Activated CD4-positive, alpha-beta memory T cell treated with anti-CD3 and anti-CD28 coated beads for 36 hours (primary cell): Measurements from ENCODE around the gene BRCA2. TPM values are rescaled to one million over a fixed set of nuclear protein-coding genes. Genes with fewer than 3 reads are reported as not detected.

Source experiments
- CTCF ChIA-PET: fragments of 350-600 bp; sonication (Branson Sonifier 250); formaldehyde crosslinking; loops from one replicate; lab custom pipeline; 2021; ENCODE audit warnings: antibody characterized with exemption, inconsistent platforms; lab: Charles Lee
- POLR2A ChIA-PET: fragments of 350-600 bp; sonication (Branson Sonifier 250); formaldehyde crosslinking; loops from one replicate; lab custom pipeline; 2021; ENCODE audit warnings: antibody characterized with exemption; lab: Charles Lee
- DNase-seq: peaks from one replicate; pipeline ENCODE4 v3.0.0-alpha.2; 2020
- H3K27ac Mint-ChIP-seq: one replicate; pipeline ENCODE4 v1.8.0; 2021; ENCODE audit warnings: mixed read lengths
- H3K27me3 Mint-ChIP-seq: one replicate; pipeline ENCODE4 v1.8.0; 2021; ENCODE audit warnings: mixed read lengths
- H3K36me3 Mint-ChIP-seq: one replicate; pipeline ENCODE4 v1.8.0; 2021; ENCODE audit warnings: mixed read lengths
- H3K4me1 Mint-ChIP-seq: one replicate; pipeline ENCODE4 v1.8.0; 2021; ENCODE audit warnings: low read depth, mixed read lengths
- H3K4me3 Mint-ChIP-seq: one replicate; pipeline ENCODE4 v1.8.0; 2021; ENCODE audit warnings: mild to moderate bottlenecking, mixed read lengths
- H3K9me3 Mint-ChIP-seq: one replicate; pipeline ENCODE4 v1.8.0; 2021; ENCODE audit warnings: mixed read lengths
- intact Hi-C: fragments of 100-400 bp; cut with micrococcal nuclease; formaldehyde crosslinking; loops from one replicate; pipeline ENCODE4 v1.15.1; 2023
- total RNA-seq, 2 experiments: library from RNA; stranded (reverse); gene quantifications; one replicate each; pipeline ENCODE4 v1.2.3, GENCODE V29; 2021

BRCA2 gene
- total RNA-seq, 2 experiments from 2014 or later = 22.1 to 23.1 TPM

DNA sequence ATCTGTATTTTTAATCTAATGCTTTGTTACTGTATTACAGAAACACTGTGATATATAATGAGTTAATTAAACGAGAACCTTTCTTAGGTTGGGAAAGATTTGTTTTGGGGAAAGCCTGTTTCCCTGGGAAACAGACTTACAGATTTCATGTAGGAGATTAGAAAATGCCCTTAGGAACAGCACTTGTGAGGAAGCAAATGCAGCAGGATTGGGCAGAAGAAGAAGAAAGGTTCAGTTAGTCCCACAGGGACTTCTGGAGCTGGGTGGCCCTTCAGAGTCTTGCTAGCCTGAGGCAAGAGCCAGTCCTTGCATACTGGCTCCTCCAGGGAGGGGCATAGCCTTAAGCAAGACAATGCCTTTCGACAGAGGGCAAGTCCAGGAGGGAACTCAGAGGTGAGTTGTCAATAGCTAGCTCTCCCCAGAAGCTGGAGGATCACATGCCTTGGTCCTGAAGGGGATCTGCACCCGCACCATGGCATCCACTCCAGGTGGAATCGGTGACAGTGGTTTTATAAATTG is 75.9 kb downstream of the BRCA2 start:
- POLR2A ChIA-PET = no interaction called here
- CTCF ChIA-PET = interaction anchor here (1.1 to 1.8 kb wide), 2 partner anchors 9 to 23 kb away, joined by 3 to 4 read pairs; no protein-coding TSS in a partner anchor
- Mint-ChIP-seq H3K27ac (no peak overlapping the region), H3K27me3 (no peaks in the 10 kb centered on the region), H3K4me1 (peaks cover 6% of the 10 kb centered on the region), H3K36me3 (peaks cover 8% of the 10 kb centered on the region), H3K9me3 (no peaks in the 10 kb centered on the region), H3K4me3 (no peak overlapping the region)
- no peak for DNase-seq
- intact Hi-C loops = no loop called here

DNA sequence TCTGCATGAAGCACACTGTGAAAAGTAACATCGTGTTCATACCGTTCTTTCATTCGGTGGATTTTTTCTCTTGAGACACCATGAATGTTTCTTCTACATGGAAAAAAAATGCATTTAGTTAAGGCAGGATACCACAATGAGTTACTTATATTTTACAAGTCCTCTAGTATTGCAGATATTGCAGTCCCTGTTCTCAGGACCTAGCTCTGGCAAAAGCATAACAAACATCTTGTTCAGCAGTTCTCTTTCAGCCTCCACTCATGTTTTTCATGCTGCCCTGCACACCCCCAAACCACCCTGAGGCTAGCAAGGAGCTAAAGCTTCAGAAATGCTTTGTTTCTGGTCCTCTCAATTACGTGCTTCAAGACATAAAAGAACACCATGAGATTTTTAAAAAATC is 87.8 kb downstream of the BRCA2 start:
- ChIA-PET CTCF (interaction anchor here (2.0 kb wide), 1 partner anchor 11 kb away, joined by 5 read pairs; no protein-coding TSS in a partner anchor), POLR2A (no interaction called here)

DNA sequence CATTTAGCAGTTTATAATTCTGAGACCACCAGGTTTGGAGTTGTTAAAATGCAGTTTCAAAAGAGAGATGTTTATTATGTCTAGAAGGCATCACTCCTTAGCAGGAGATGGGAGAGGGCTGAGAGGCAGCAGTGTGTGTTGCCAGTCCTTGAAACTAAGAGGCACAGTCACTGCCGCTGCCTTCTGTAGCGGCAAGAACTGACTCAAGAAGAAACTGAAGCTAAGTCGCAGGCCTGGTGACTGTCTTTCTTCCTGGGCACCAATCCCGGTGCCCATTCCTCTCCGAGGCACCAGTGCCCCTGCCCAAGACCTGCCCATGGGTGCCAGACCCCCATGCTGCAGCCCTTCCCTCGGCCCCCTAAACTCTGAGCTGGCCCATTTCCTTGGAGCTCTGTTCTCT is 92.5 kb downstream of the BRCA2 start:
- POLR2A ChIA-PET = interaction anchor here (1.3 to 2.0 kb wide), 4 partner anchors 15 to 93 kb away, joined by 4 to 12 read pairs (median 6); partner anchors contain the start of genes BRCA2, N4BP2L1 and ZAR1L
- Mint-ChIP-seq H3K27me3 (no peaks in the 10 kb centered on the region), H3K9me3 (no peaks in the 10 kb centered on the region), H3K4me3 (peak overlapping the region; percentile 55), H3K27ac (peak overlapping the region; percentile 77), H3K36me3 (peaks cover 16% of the 10 kb centered on the region), H3K4me1 (peaks cover 23% of the 10 kb centered on the region)
- CTCF ChIA-PET = interaction anchor here (1.2 to 1.9 kb wide), 2 partner anchors 21 to 26 kb away, joined by 3 to 6 read pairs; partner anchors contain the start of gene N4BP2L1
- peak; percentile 58 for DNase-seq
- intact Hi-C loops = loop anchor here (1.0 to 5.0 kb wide), 3 partner anchors 18 to 129 kb away; partner anchors contain the start of genes BRCA2 and ZAR1L

More for the DNA sequence above, 87.8 kb downstream of the BRCA2 start:
- peaks cover 34% of the 10 kb centered on the region for H3K36me3 Mint-ChIP-seq
- no peak for DNase-seq
- intact Hi-C loops = no loop called here
- H3K27me3 Mint-ChIP-seq = no peaks in the 10 kb centered on the region
- no peak overlapping the region for H3K27ac Mint-ChIP-seq
- H3K9me3 Mint-ChIP-seq = no peaks in the 10 kb centered on the region
- H3K4me3 Mint-ChIP-seq = no peak overlapping the region
- peaks cover 7% of the 10 kb centered on the region for H3K4me1 Mint-ChIP-seq

DNA sequence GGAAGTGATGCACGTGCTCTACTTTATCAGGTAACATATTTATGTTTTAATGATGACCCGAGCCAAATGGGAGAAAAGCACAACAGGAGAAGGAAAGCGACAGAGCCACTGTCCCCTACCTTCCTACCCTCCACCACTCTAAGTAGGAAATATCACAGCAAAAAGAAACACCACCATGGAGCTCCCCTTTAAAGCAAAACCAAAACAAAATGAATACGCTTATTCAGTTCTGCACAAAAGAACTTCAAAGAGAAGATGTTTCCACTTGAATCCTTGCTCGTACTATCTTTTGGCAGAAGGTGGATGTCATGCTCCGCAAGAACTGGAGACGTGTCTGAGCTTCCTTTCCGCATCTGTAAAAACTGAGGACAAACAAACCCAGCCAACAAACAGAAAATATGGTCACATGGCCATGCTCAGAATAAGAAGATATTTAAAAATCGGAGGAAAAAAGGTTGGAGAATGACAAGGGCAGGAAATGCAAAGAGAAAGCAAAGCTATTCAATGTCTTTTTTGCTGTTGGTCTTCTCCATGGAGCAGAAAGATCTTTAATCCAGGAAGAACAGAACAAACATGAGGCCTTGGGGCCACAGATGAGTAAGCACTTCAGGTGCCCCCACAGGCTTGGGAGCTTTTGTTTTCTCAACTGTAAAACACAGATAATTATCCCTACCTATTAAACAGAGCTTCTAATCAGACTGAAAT is 93.1 kb downstream of the BRCA2 start:
- H3K27me3 Mint-ChIP-seq = no peaks in the 10 kb centered on the region
- ChIA-PET POLR2A (interaction anchor here (1.3 to 2.0 kb wide), 4 partner anchors 15 to 94 kb away, joined by 4 to 12 read pairs (median 6); partner anchors contain the start of genes BRCA2, N4BP2L1 and ZAR1L), CTCF (interaction anchor here (1.2 to 1.9 kb wide), 3 partner anchors 20 to 173 kb away, joined by 3 to 6 read pairs (median 3); partner anchors contain the start of gene N4BP2L1)
- H3K36me3 Mint-ChIP-seq = peaks cover 11% of the 10 kb centered on the region
- peak overlapping the region; percentile 55 for H3K4me3 Mint-ChIP-seq
- no peaks in the 10 kb centered on the region for H3K9me3 Mint-ChIP-seq
- no peak for DNase-seq
- peak overlapping the region; percentile 77 for H3K27ac Mint-ChIP-seq
- H3K4me1 Mint-ChIP-seq = peaks cover 23% of the 10 kb centered on the region
- intact Hi-C loops = loop anchor here (1.0 to 5.0 kb wide), 3 partner anchors 18 to 129 kb away; partner anchors contain the start of genes BRCA2 and ZAR1L

DNA sequence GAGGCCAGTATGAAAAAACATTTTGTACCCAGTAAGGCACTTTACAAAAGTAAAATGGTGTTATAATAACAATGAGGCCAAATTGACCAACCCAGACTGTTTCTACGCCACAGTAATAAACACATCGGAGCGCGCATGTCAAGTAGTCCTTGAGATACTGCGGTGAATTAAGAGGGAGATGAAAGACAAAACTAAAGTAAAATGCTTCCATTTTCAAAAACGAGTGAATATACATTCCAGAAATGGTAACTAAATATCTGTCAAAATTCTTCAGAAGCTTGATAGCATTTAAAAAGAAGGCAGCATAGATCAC is 93.6 kb downstream of the BRCA2 start:
- Mint-ChIP-seq H3K4me3 (no peak overlapping the region), H3K27ac (no peak overlapping the region), H3K27me3 (no peaks in the 10 kb centered on the region), H3K36me3 (peaks cover 10% of the 10 kb centered on the region), H3K9me3 (no peaks in the 10 kb centered on the region), H3K4me1 (peaks cover 23% of the 10 kb centered on the region)
- ChIA-PET POLR2A (interaction anchor here (1.3 to 2.0 kb wide), 4 partner anchors 14 to 94 kb away, joined by 4 to 12 read pairs (median 6); partner anchors contain the start of genes BRCA2, N4BP2L1 and ZAR1L), CTCF (interaction anchor here (1.5 to 1.9 kb wide), 2 partner anchors 20 to 172 kb away, joined by 3 to 6 read pairs; partner anchors contain the start of gene N4BP2L1)
- no peak for DNase-seq
- intact Hi-C loops = loop anchor here (5.0 kb wide), 1 partner anchor 92 kb away; the partner anchor contains the start of genes BRCA2 and ZAR1L

DNA sequence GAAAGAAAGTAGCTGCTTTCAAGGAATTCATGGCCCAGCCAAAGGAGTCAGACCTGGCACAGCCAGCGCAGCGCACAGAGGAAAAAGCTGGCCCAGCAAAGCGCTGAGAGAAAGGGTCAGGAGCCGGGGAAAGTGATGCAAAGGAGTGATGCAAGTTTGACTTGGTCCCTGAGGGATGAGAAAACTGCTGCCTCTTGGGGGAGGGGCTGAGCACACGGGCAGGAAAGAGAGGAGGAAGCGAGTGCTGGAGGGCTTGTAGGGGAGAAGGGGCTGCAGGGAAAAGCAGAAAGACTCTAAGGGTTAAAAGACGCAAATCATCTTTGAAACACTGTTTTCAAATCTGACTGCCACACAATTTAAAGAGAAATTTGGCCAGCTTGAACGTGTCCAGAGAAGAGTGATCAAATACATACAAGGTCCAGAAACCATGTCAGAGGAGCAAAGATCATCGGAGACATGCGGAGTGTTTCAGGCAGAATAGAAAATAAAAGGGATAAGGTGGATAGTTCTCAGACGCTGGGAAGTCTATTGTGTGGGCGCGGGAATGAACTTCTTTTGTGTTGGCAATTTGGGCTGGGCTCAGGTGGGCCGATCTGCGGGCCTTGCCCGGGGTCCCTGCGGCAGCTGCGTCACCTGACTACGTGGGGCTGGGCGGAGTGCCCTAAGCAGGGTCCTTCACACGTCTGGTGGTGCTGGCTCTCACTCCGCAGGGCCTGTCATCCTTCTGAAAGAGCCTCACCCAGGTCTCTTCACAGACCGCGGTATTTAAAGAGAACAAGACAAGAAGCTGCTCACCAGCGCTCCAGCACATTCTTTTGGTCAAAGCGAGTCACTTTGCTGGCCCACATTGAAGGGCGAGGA is 94.5 kb downstream of the BRCA2 start:
- ChIA-PET CTCF (interaction anchor here (1.5 kb wide), 1 partner anchor 172 kb away, joined by 3 read pairs; no protein-coding TSS in a partner anchor), POLR2A (interaction anchor here (2.0 kb wide), 1 partner anchor 16 kb away, joined by 6 read pairs; no protein-coding TSS in a partner anchor)
- no peak for DNase-seq
- Mint-ChIP-seq H3K36me3 (peaks cover 10% of the 10 kb centered on the region), H3K9me3 (no peaks in the 10 kb centered on the region), H3K27ac (no peak overlapping the region), H3K4me1 (peaks cover 23% of the 10 kb centered on the region), H3K4me3 (no peak overlapping the region), H3K27me3 (no peaks in the 10 kb centered on the region)
- intact Hi-C loops = loop anchor here (5.0 kb wide), 1 partner anchor 92 kb away; the partner anchor contains the start of genes BRCA2 and ZAR1L

DNA sequence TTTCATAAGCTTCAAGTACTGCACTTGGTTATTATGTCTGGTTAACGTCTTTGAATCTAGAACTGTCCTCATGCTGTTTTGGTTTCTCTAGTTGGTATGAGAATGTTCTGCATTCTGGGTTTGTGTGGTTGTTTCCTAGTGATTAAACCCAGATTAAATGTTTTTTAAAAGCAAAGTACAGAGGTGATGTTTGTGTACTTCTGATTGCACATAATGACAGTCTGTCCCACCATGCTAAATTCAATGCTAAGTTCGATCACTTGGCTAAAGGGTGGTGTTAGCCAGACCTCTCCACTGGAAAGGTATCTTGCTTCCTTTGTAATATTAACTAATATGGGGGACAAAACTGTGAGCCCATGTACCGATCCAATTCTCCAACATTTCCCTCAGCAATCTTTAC is 98.0 kb downstream of the BRCA2 start:
- intact Hi-C loops = no loop called here
- CTCF ChIA-PET = interaction anchor here (2.0 kb wide), 1 partner anchor 27 kb away, joined by 4 read pairs; no protein-coding TSS in a partner anchor

DNA sequence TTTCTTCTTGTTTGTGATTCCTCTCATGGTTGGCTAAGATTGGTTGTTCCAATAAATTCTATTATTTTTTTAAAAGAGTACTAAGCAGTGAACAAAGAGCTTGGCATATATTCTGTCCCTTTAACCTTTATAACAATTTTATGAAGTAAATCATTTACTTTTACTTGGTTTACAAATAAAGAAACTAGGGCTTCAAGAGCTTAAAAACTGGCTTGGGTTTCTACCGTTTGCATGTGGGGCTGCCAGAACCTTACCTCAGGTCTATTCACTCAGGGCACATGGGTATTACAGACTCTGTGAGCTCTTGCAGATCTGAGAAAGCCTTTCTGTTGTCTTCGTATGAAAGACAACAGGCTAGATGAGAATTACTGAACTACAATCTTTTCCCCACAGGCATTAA is 99.3 kb downstream of the BRCA2 start:
- CTCF ChIA-PET = interaction anchor here (0.8 to 2.0 kb wide), 7 partner anchors 10 to 239 kb away, joined by 3 to 6 read pairs (median 4); no protein-coding TSS in a partner anchor
- Mint-ChIP-seq H3K27me3 (no peaks in the 10 kb centered on the region), H3K36me3 (peaks cover 17% of the 10 kb centered on the region), H3K4me3 (no peak overlapping the region), H3K9me3 (peaks cover 9% of the 10 kb centered on the region), H3K27ac (no peak overlapping the region), H3K4me1 (peaks cover 7% of the 10 kb centered on the region)
- POLR2A ChIA-PET = no interaction called here
- no peak for DNase-seq
- intact Hi-C loops = no loop called here

More for the DNA sequence above, 98.0 kb downstream of the BRCA2 start:
- Mint-ChIP-seq H3K27me3 (no peaks in the 10 kb centered on the region), H3K4me3 (no peak overlapping the region), H3K4me1 (peaks cover 14% of the 10 kb centered on the region), H3K36me3 (peaks cover 8% of the 10 kb centered on the region), H3K9me3 (no peaks in the 10 kb centered on the region), H3K27ac (no peak overlapping the region)
- no peak for DNase-seq
- POLR2A ChIA-PET = no interaction called here

DNA sequence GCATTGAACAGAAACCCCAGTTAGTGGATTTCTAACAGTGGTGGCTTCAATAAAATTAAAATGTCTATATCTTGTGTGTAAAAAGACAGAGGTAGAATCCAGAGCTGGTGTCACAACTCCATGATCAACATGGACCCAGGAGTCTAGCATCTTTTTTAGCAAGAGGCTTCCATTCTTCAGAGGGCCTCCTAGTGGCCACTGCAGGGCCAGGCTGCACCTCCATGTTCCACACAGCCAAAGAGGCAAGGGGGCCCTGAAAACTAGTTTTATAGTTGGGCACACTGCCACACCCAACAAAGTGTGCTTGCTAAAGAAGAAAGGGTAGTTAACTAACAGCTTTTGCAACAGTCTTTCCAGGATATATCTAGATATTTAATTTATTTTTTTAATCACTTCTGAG is 99.7 kb downstream of the BRCA2 start:
- Mint-ChIP-seq H3K27me3 (no peaks in the 10 kb centered on the region), H3K36me3 (peaks cover 22% of the 10 kb centered on the region), H3K9me3 (peaks cover 13% of the 10 kb centered on the region), H3K4me3 (no peak overlapping the region), H3K4me1 (peaks cover 2% of the 10 kb centered on the region), H3K27ac (no peak overlapping the region)
- intact Hi-C loops = loop anchor here (1.0 kb wide), 1 partner anchor 11 kb away; no protein-coding TSS in a partner anchor
- POLR2A ChIA-PET = no interaction called here
- DNase-seq = peak; percentile 37
- CTCF ChIA-PET = interaction anchor here (0.8 to 2.0 kb wide), 6 partner anchors 10 to 239 kb away, joined by 3 to 6 read pairs (median 4); no protein-coding TSS in a partner anchor

DNA sequence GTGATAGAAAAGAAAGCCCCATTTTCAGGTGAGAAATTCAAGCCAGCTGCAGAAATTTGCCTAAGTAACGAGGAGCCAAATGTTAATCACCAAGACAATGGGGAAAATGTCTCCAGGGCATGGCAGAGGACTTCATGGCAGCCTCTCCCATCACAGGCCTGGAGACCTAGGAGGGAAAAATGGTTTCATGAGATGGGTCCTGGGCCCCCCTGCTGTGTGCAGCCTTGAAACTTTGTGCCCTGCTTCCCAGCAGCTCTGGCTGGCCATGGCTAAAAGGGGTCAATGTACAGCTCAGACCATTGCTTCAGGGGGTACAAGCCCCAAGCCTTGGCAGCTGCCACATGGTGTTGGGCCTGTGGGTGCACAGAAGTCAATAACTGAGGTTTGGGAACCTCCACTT is 102.7 kb downstream of the BRCA2 start:
- peaks cover 20% of the 10 kb centered on the region for H3K9me3 Mint-ChIP-seq
- POLR2A ChIA-PET = no interaction called here
- H3K36me3 Mint-ChIP-seq = peaks cover 41% of the 10 kb centered on the region
- no peaks in the 10 kb centered on the region for H3K27me3 Mint-ChIP-seq
- no peak for DNase-seq
- peaks cover 3% of the 10 kb centered on the region for H3K4me1 Mint-ChIP-seq
- intact Hi-C loops = no loop called here
- no peak overlapping the region for H3K27ac Mint-ChIP-seq
- CTCF ChIA-PET = no interaction called here
- H3K4me3 Mint-ChIP-seq = no peak overlapping the region

DNA sequence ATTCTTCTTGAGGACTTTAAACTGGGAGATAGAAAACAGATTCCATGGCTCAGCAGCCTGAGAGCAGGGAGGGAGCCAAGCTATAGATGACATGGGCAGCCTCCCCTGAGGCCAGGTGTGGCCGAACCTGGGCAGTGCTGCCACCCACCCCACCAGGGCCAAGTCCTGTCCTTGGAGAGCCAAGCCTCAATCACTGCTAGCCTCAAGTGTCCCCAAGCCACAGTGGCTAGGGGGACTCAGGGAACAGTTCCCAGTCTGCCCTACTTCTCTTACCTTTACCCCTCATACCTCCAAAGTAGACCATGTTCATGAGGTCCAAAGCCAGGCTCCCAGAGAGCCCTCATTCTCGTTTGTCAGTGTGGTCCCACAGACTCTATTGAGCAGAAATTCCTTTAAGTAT is 104.6 kb downstream of the BRCA2 start:
- peaks cover 20% of the 10 kb centered on the region for H3K9me3 Mint-ChIP-seq
- no peak overlapping the region for H3K27ac Mint-ChIP-seq
- intact Hi-C loops = no loop called here
- DNase-seq = no peak
- H3K27me3 Mint-ChIP-seq = no peaks in the 10 kb centered on the region
- H3K4me3 Mint-ChIP-seq = no peak overlapping the region
- ChIA-PET POLR2A (no interaction called here), CTCF (no interaction called here)
- peaks cover 16% of the 10 kb centered on the region for H3K4me1 Mint-ChIP-seq
- peaks cover 51% of the 10 kb centered on the region for H3K36me3 Mint-ChIP-seq
